Measurements from ENCODE around the gene FCRL1. TPM values are rescaled to one million over a fixed set of nuclear protein-coding genes. Genes with fewer than 3 reads are reported as not detected.

FCRL1 gene
- total RNA-seq, 1 donor from 2014 or later, result not detected

- Histone ChIP-seq H3K36me3 (no peaks in the 10 kb centered on the region), H3K9me3 (replicated peaks) (no peaks in the 10 kb centered on the region), H3K4me1 (no peaks in the 10 kb centered on the region), H3K27ac (replicated peaks) (no peak overlapping the region), H3K4me3 (no peak overlapping the region), H3K27me3 (ENCODE audit: low read depth) (peaks cover 7% of the 10 kb centered on the region)
- TF ChIP-seq, protein P1, sequence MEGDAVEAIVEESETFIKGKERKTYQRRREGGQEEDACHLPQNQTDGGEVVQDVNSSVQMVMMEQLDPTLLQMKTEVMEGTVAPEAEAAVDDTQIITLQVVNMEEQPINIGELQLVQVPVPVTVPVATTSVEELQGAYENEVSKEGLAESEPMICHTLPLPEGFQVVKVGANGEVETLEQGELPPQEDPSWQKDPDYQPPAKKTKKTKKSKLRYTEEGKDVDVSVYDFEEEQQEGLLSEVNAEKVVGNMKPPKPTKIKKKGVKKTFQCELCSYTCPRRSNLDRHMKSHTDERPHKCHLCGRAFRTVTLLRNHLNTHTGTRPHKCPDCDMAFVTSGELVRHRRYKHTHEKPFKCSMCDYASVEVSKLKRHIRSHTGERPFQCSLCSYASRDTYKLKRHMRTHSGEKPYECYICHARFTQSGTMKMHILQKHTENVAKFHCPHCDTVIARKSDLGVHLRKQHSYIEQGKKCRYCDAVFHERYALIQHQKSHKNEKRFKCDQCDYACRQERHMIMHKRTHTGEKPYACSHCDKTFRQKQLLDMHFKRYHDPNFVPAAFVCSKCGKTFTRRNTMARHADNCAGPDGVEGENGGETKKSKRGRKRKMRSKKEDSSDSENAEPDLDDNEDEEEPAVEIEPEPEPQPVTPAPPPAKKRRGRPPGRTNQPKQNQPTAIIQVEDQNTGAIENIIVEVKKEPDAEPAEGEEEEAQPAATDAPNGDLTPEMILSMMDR (IDR thresholded peaks at IDR 0.05; ENCODE audit: borderline replicate concordance), result no peak
- DNase-seq, result no peak
- intact Hi-C loops (cut with micrococcal nuclease), result no loop called here
These were observed 48.1 kb downstream of the FCRL1 start for GRCh38 chr1:157771661-157772425.

DNA sequence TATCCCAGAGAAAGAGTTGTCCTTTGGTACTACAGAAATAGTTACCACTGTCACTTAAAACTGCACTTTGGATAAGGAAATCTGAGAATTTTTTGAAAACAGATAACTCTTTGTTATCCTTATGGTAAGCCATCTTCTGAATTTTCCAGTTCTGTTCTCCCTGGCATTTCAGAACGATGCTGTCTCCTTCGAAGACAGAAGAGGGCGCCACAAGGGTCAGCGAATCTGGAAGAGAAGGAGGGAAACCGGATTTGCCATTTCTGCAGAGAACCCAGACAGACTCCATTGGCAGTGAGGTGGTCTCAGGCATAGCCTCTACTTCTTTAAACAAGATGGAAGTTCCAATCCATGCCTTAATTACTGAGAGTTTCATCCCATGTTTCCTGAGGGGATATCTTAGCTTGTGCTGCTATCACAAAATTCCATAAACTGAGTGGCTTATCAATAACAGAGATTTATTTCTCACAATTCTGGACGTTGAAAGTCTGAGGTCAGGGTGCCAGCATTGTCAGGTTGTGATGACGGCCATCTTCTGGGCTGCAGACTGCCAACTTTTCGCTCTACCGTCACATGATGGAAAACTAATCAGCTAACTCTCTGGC is 49.4 kb downstream of the FCRL1 start:
- Histone ChIP-seq H3K27me3 (ENCODE audit: low read depth) (peaks cover 3% of the 10 kb centered on the region), H3K9me3 (replicated peaks) (no peaks in the 10 kb centered on the region), H3K36me3 (no peaks in the 10 kb centered on the region), H3K4me1 (no peaks in the 10 kb centered on the region), H3K4me3 (no peak overlapping the region), H3K27ac (replicated peaks) (no peak overlapping the region)
- intact Hi-C loops (cut with micrococcal nuclease), result no loop called here
- TF ChIP-seq, protein P1 (IDR thresholded peaks at IDR 0.05; ENCODE audit: borderline replicate concordance), result no peak
- DNase-seq, result no peak

GRCh38 chr1:157766792-157767191 is 53.1 kb downstream of the FCRL1 start:
- no peaks in the 10 kb centered on the region for H3K36me3 ChIP-seq
- H3K27ac ChIP-seq (replicated peaks), result no peak overlapping the region
- H3K4me3 ChIP-seq, result no peak overlapping the region
- intact Hi-C loops (cut with micrococcal nuclease), result no loop called here
- DNase-seq, result no peak
- TF ChIP-seq, protein P1 (IDR thresholded peaks at IDR 0.05; ENCODE audit: borderline replicate concordance), result no peak
- H3K27me3 ChIP-seq (ENCODE audit: low read depth), result peaks cover 3% of the 10 kb centered on the region
- no peaks in the 10 kb centered on the region for H3K4me1 ChIP-seq
- H3K9me3 ChIP-seq (replicated peaks), result no peaks in the 10 kb centered on the region

DNA sequence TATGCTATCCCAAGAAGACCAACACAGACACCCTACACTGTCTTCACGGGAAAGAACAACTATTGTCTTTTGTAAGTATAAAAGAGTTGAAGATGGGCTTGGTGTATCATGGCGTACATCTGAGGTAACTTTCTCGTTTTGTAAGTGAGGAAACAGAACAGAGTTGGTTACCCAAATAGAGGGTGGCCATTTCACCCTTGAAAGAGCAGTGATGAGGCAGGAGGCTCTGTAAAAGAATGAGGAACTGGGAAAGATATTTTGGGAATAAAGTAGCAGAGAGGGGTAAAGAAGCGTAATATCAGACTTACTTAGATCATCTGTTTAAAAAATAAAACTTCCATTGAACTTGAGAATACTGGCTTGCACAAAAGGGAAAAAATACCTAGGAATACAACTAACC is 61.9 kb downstream of the FCRL1 start:
- no peaks in the 10 kb centered on the region for H3K36me3 ChIP-seq
- H3K27me3 ChIP-seq (ENCODE audit: low read depth), result no peaks in the 10 kb centered on the region
- no peak for DNase-seq
- TF ChIP-seq, protein P1 (IDR thresholded peaks at IDR 0.05; ENCODE audit: borderline replicate concordance), result no peak
- intact Hi-C loops (cut with micrococcal nuclease), result no loop called here
- no peaks in the 10 kb centered on the region for H3K4me1 ChIP-seq
- no peak overlapping the region for H3K27ac ChIP-seq (replicated peaks)
- H3K4me3 ChIP-seq, result no peak overlapping the region
- H3K9me3 ChIP-seq (replicated peaks), result peaks cover 15% of the 10 kb centered on the region

GRCh38 chr1:157753611-157754010 is 66.3 kb downstream of the FCRL1 start:
- Histone ChIP-seq H3K27me3 (ENCODE audit: low read depth) (no peaks in the 10 kb centered on the region), H3K4me1 (no peaks in the 10 kb centered on the region), H3K9me3 (replicated peaks) (no peaks in the 10 kb centered on the region), H3K36me3 (no peaks in the 10 kb centered on the region), H3K4me3 (no peak overlapping the region), H3K27ac (replicated peaks) (no peak overlapping the region)
- DNase-seq, result no peak
- intact Hi-C loops (cut with micrococcal nuclease), result no loop called here
- TF ChIP-seq, protein P1 (IDR thresholded peaks at IDR 0.05; ENCODE audit: borderline replicate concordance), result no peak

All from left ventricle myocardium inferior (tissue), 1 donor.